Mesendoderm (in vitro differentiated cells): ENCODE measurements around the gene WNT7A.

Experiments
- DNase-seq: peaks from one replicate; pipeline ENCODE4 v3.0.0; 2013
- H2AK5ac ChIP-seq: 2 replicates; pipeline ENCODE4 v1.6.1; 2013; ENCODE audit warnings: low read length, inconsistent platforms
- H2BK120ac ChIP-seq: 2 replicates; pipeline ENCODE4 v1.6.1; 2013; ENCODE audit warnings: low read depth, mild to moderate bottlenecking, low read length, moderate library complexity, mixed read lengths
- H2BK15ac ChIP-seq: replicated peaks from 2 replicates; pipeline ENCODE4 v1.6.1; 2013; ENCODE audit warnings: low read depth, mild to moderate bottlenecking, moderate library complexity
- H2BK5ac ChIP-seq: 2 replicates; pipeline ENCODE4 v1.6.1; 2013; ENCODE audit warnings: low read length, inconsistent platforms
- H3K18ac ChIP-seq: 2 replicates; pipeline ENCODE4 v1.6.1; 2013; ENCODE audit warnings: mild to moderate bottlenecking, low read length, mixed read lengths
- H3K23ac ChIP-seq: one replicate; pipeline ENCODE4 v1.6.1; 2013; ENCODE audit warnings: low read length
- H3K27ac ChIP-seq: 2 replicates; pipeline ENCODE4 v1.5.1; 2013; ENCODE audit warnings: low read depth, mild to moderate bottlenecking, inconsistent platforms, low read length, moderate library complexity
- H3K27me3 ChIP-seq: 2 replicates; pipeline ENCODE4 v1.6.1; 2013; ENCODE audit warnings: low read length, control low read depth, mild to moderate bottlenecking, inconsistent platforms; ENCODE audit not compliant: insufficient read depth, poor library complexity
- H3K36me3 ChIP-seq: 2 replicates; pipeline ENCODE4 v1.6.1; 2013; ENCODE audit warnings: low read length, inconsistent platforms; ENCODE audit not compliant: control insufficient read depth, insufficient read depth
- H3K4ac ChIP-seq: one replicate; pipeline ENCODE4 v1.6.1; 2013; ENCODE audit warnings: low read depth, mild to moderate bottlenecking, low read length, moderate library complexity
- H3K4me1 ChIP-seq: 2 replicates; pipeline ENCODE4 v1.6.1; 2013; ENCODE audit warnings: low read depth, low read length, inconsistent platforms; ENCODE audit not compliant: control insufficient read depth
- H3K4me2 ChIP-seq: 2 replicates; pipeline ENCODE4 v1.6.1; 2013; ENCODE audit warnings: low read length
- H3K4me3 ChIP-seq: 2 replicates; pipeline ENCODE4 v1.5.1; 2013; ENCODE audit warnings: mild to moderate bottlenecking, low read length
- H3K56ac ChIP-seq: one replicate; pipeline ENCODE4 v1.6.1; 2013; ENCODE audit warnings: low read length
- H3K79me1 ChIP-seq: 2 replicates; pipeline ENCODE4 v1.6.1; 2013; ENCODE audit warnings: low read length, inconsistent platforms
- H3K79me2 ChIP-seq: 2 replicates; pipeline ENCODE4 v1.6.1; 2013; ENCODE audit warnings: mild to moderate bottlenecking, low read length; ENCODE audit not compliant: control insufficient read depth, insufficient read depth
- H3K9ac ChIP-seq: 2 replicates; pipeline ENCODE4 v1.6.1; 2013; ENCODE audit warnings: low read length, inconsistent platforms
- H4K5ac ChIP-seq: one replicate; pipeline ENCODE4 v1.6.1; 2013; ENCODE audit warnings: low read length
- H4K8ac ChIP-seq: one replicate; pipeline ENCODE4 v1.6.1; 2013; ENCODE audit warnings: low read depth, mild to moderate bottlenecking, control low read depth, low read length, moderate library complexity
- WGBS: extraction: QIAGEN DNeasy Blood & Tissue Kit; methylation state at CpG from one replicate; pipeline ENCODE4 v1.1.7; 2013; ENCODE audit warnings: low lambda C conversion rate, missing lambda C conversion rate; ENCODE audit not compliant: insufficient coverage; ENCODE audit errors: extremely low coverage; 5-methylcytosine and 5-hydroxymethylcytosine counted together

Gene WNT7A

DNA sequence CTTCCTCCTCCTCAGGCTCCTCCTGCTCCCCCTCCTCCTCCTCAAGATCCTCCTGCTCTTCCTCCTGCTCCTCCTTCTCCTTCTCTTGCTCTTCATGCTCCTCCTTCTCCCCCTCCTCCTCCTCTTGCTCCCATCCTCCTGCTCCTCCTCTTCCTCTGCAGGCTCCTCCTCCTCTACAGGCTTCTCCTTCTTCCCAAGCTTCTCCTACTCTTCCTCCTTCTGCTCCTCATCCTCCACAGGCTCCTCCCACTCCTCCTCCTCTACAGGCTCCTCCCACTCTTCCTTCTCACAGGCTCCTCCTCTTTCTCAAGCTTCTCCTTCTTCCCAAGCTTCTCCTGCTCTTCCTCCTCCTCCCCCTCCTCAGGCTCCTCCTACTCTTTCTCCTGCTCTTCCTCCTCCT, 47.7 kb downstream of the WNT7A start:
- no peaks in the 10 kb centered on the region for H3K36me3 ChIP-seq
- H3K4ac ChIP-seq = no peak overlapping the region
- no peaks in the 10 kb centered on the region for H3K27me3 ChIP-seq
- H3K18ac ChIP-seq = no peak overlapping the region
- H4K8ac ChIP-seq = no peak overlapping the region
- H2AK5ac ChIP-seq = no peak overlapping the region
- H2BK15ac ChIP-seq = no peak overlapping the region
- no peak overlapping the region for H3K4me3 ChIP-seq
- no peak overlapping the region for H3K56ac ChIP-seq
- H3K4me1 ChIP-seq = no peaks in the 10 kb centered on the region
- no peak for DNase-seq
- H3K79me2 ChIP-seq = no peaks in the 10 kb centered on the region
- H3K4me2 ChIP-seq = no peak overlapping the region
- H2BK5ac ChIP-seq = no peak overlapping the region
- no peak overlapping the region for H3K9ac ChIP-seq
- no peak overlapping the region for H2BK120ac ChIP-seq
- H3K27ac ChIP-seq = no peak overlapping the region
- no peaks in the 10 kb centered on the region for H3K79me1 ChIP-seq
- H3K23ac ChIP-seq = no peak overlapping the region
- no peak overlapping the region for H4K5ac ChIP-seq

DNA sequence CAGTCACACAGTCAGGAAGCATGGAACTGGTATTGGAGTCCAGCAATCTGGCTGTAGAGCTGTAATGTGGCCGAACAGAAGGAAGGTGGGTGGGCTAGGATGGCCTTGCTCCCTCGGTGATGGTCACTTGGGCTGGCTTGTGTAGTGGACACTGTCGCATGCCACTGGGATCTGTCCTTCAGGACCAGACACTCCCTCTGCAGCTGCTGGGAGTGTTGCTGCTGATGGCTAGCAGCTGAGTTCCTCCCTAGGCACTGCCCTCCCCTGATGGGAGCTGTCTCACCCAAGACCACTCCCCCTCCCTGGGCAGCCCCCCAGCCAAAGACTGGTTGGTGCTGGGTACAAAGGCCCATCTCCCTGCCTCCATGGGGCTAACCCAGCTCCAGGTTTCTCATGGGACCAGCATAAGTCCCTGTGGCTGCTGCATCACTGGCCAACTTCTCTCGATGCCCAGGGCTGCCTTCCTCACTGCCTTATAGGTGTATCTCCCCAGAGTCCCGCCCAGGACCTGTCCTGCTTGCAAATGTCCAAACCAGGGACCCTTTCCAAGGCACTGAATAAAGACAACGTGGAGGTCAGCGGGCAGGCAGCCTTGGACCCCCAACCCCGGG, 48.4 kb downstream of the WNT7A start:
- H2AK5ac ChIP-seq = no peak overlapping the region
- no CpG with 5 or more reads among the region's 8 CpGs for WGBS
- H3K27me3 ChIP-seq = no peaks in the 10 kb centered on the region

DNA sequence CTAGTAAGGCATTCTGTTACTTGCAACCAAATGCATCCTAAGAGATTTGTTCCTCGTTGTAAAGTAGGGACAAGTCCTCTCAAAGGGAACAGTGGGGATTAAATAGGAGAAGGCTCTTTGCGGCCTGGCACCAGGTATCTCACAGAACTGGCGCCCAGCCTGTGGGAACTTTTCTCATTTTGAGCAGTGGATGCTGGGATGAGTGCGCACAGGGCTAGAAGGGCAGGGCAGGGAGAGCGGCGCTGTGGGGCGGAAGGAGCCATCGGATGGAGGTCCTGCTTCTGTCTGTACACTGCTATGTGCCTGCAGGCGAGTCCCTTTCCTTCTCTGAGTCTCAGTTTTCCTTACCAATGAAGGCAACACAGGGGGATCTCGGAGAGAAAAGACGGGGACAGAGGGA, 50.6 kb downstream of the WNT7A start:
- Histone ChIP-seq H3K79me1 (no peaks in the 10 kb centered on the region), H2BK5ac (no peak overlapping the region), H2BK120ac (no peak overlapping the region), H3K4me1 (peaks cover 2% of the 10 kb centered on the region), H3K27me3 (no peaks in the 10 kb centered on the region), H3K36me3 (no peaks in the 10 kb centered on the region), H3K79me2 (no peaks in the 10 kb centered on the region), H2AK5ac (no peak overlapping the region), H2BK15ac (no peak overlapping the region), H3K18ac (no peak overlapping the region), H3K4ac (no peak overlapping the region), H3K56ac (no peak overlapping the region), H3K23ac (no peak overlapping the region), H3K4me2 (no peak overlapping the region), H3K9ac (no peak overlapping the region), H4K5ac (no peak overlapping the region), H3K27ac (no peak overlapping the region), H4K8ac (no peak overlapping the region), H3K4me3 (no peak overlapping the region)
- no CpG with 5 or more reads among the region's 11 CpGs for WGBS
- DNase-seq = no peak

More for the DNA sequence above, 48.4 kb downstream of the WNT7A start:
- H3K36me3 ChIP-seq = no peaks in the 10 kb centered on the region
- H3K4me1 ChIP-seq = no peaks in the 10 kb centered on the region
- H4K5ac ChIP-seq = no peak overlapping the region
- no peak overlapping the region for H3K4ac ChIP-seq
- no peaks in the 10 kb centered on the region for H3K79me2 ChIP-seq
- no peak overlapping the region for H2BK5ac ChIP-seq
- no peak overlapping the region for H2BK15ac ChIP-seq
- H3K27ac ChIP-seq = no peak overlapping the region
- no peak overlapping the region for H3K9ac ChIP-seq
- H3K4me3 ChIP-seq = no peak overlapping the region
- no peak overlapping the region for H4K8ac ChIP-seq
- no peak overlapping the region for H3K4me2 ChIP-seq
- H2BK120ac ChIP-seq = no peak overlapping the region
- no peaks in the 10 kb centered on the region for H3K79me1 ChIP-seq
- no peak overlapping the region for H3K18ac ChIP-seq
- no peak overlapping the region for H3K23ac ChIP-seq
- H3K56ac ChIP-seq = no peak overlapping the region
- no peak for DNase-seq

DNA sequence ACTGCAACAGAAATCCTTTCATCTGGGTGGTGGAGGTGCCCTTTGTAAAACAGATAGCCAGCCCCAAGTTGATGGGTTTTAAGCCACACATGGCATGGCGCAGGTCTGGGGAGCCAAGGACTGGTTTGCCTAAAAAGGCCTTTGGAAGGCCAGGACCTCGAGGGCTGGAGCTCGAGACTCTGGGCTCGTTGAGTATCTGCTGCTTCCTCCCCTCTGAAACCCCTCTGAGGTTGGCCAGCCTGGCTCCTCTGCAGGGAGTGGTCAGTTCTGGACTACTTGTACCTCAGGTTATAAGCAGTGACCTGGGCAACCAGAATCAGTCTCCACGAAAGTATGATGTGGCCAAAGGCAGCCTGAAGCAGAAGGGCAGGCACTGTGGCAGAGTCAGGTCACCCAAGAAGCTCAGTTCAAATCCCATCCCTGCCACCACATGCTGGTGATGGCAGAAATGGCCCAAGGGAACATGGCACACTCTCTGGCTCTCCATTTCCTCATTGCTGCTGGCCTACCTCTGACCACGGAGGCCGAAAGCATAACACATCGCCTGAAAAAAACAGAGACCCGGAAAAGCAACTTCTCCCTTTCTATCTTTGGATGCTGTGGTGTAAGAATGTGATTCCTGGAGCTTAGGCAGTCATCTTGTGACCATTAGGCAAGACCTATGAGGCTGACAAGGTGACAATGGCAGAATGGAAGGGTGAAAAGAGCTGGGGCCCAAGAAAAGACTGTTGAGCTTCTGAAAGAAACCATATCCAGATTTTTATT, 51.2 kb downstream of the WNT7A start:
- H3K56ac ChIP-seq = no peak overlapping the region
- WGBS = no CpG with 5 or more reads among the region's 9 CpGs
- peaks cover 2% of the 10 kb centered on the region for H3K4me1 ChIP-seq
- no peak overlapping the region for H3K18ac ChIP-seq
- no peaks in the 10 kb centered on the region for H3K79me2 ChIP-seq
- H3K4me3 ChIP-seq = no peak overlapping the region
- H2BK120ac ChIP-seq = no peak overlapping the region
- no peak overlapping the region for H2BK15ac ChIP-seq
- H3K4ac ChIP-seq = no peak overlapping the region
- H3K27me3 ChIP-seq = no peaks in the 10 kb centered on the region
- no peaks in the 10 kb centered on the region for H3K36me3 ChIP-seq
- no peak overlapping the region for H4K8ac ChIP-seq
- no peak overlapping the region for H3K4me2 ChIP-seq
- no peak overlapping the region for H3K9ac ChIP-seq
- H3K23ac ChIP-seq = no peak overlapping the region
- no peak overlapping the region for H2AK5ac ChIP-seq
- no peak overlapping the region for H2BK5ac ChIP-seq
- no peak overlapping the region for H4K5ac ChIP-seq
- no peak for DNase-seq
- no peaks in the 10 kb centered on the region for H3K79me1 ChIP-seq
- no peak overlapping the region for H3K27ac ChIP-seq

DNA sequence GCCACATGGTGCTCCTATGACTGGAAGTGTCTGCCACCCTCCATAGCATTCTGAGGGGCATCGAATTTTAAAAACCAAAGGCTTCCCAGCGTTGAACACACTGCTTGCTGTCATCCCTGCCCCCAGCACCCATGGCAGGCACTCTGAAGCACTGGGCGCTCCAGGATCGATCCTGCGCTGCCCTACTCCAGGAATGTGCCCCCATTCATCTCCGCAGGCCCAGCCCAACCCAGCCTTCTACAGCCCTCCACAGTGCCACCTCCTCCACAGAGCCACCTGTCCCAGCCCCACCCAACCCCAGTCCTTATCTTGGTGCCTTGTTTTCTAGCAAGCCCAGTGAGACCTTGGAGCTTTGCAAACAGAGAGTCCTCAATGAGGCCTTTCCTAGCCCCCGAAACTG, 52.2 kb downstream of the WNT7A start:
- Histone ChIP-seq H3K18ac (no peak overlapping the region), H3K4me3 (no peak overlapping the region)
- no CpG with 5 or more reads among the region's 7 CpGs for WGBS

DNA sequence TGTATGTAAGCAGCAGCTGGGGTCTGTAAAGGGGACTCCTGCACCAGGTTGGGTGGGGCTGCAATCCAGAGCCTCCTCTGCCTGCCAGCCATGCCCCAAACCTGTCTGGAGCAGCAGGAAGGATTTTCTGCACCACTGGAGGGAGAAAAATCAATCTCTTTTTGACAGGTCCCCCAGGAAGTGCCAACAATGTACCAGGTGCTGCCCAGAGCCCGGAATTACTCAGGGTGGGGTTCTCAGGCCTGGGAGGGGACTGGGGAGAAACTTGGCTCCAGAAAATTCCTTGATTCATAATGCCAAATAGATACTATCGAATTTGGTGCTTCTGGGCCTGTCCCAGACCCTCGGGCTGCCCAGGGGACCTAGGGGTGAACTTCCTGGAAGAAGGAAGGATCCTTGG, 52.6 kb downstream of the WNT7A start:
- Histone ChIP-seq H4K5ac (no peak overlapping the region), H2BK5ac (no peak overlapping the region), H3K4me1 (peaks cover 2% of the 10 kb centered on the region), H2BK15ac (no peak overlapping the region), H3K79me1 (no peaks in the 10 kb centered on the region), H3K9ac (no peak overlapping the region), H3K23ac (no peak overlapping the region), H3K56ac (no peak overlapping the region), H2AK5ac (no peak overlapping the region), H3K36me3 (no peaks in the 10 kb centered on the region), H3K79me2 (no peaks in the 10 kb centered on the region), H4K8ac (no peak overlapping the region), H3K27me3 (no peaks in the 10 kb centered on the region), H2BK120ac (no peak overlapping the region), H3K4ac (no peak overlapping the region), H3K18ac (no peak overlapping the region), H3K27ac (no peak overlapping the region), H3K4me2 (no peak overlapping the region), H3K4me3 (no peak overlapping the region)
- WGBS = no CpG with 5 or more reads among the region's 3 CpGs
- no peak for DNase-seq

More for the DNA sequence above, 52.2 kb downstream of the WNT7A start:
- Histone ChIP-seq H3K4ac (no peak overlapping the region), H3K36me3 (no peaks in the 10 kb centered on the region), H3K9ac (no peak overlapping the region), H3K27me3 (no peaks in the 10 kb centered on the region), H3K79me1 (no peaks in the 10 kb centered on the region), H3K79me2 (no peaks in the 10 kb centered on the region), H4K5ac (no peak overlapping the region), H3K56ac (no peak overlapping the region), H2AK5ac (no peak overlapping the region), H3K4me1 (peaks cover 2% of the 10 kb centered on the region), H3K4me2 (no peak overlapping the region), H3K27ac (no peak overlapping the region), H2BK15ac (no peak overlapping the region), H2BK5ac (no peak overlapping the region), H4K8ac (no peak overlapping the region), H2BK120ac (no peak overlapping the region), H3K23ac (no peak overlapping the region)
- DNase-seq = no peak
